IMR-90 (cell line): ENCODE results near the gene CACNA2D3. TPM values are rescaled to one million over a fixed set of nuclear protein-coding genes. Genes with fewer than 3 reads are reported as not detected.

Experiments used
- ATAC-seq: fragments of 200-7000 bp; cut with Tn5 transposase; 2 replicates; pipeline ENCODE4 v1.9.1; 2020; ENCODE audit warnings: low read depth, mild to moderate bottlenecking, moderate library complexity
- BruUV-seq: library from RNA; stranded (reverse); fragments of 400-500 nt; replicated peaks from 2 replicates; lab custom pipeline; 2021; lab: Mats Ljungman, UMichigan
- CTCF ChIA-PET: fragments of 300-600 bp; formaldehyde crosslinking; extraction: SDS; loops from one replicate; lab custom pipeline; 2021; ENCODE audit warnings: antibody characterized with exemption; lab: Yijun Ruan, JAX
- POLR2A ChIA-PET: fragments of 300-600 bp; sonication (Branson Sonifier 250); formaldehyde crosslinking; loops from one replicate; lab custom pipeline; 2022; ENCODE audit warnings: antibody characterized with exemption; ENCODE audit not compliant: unreplicated experiment; lab: Charles Lee
- DNase-seq: peaks from one replicate; pipeline ENCODE4 v3.0.0; 2013
- H2AFZ ChIP-seq: replicated peaks from 2 replicates; pipeline ENCODE3; 2013; ENCODE audit warnings: low read length, mild to moderate bottlenecking; ENCODE audit not compliant: poor library complexity
- H2AK5ac ChIP-seq: 2 replicates; pipeline ENCODE4 v1.6.1; 2013; ENCODE audit warnings: low read depth, low read length, inconsistent platforms
- H2AK9ac ChIP-seq: replicated peaks from 2 replicates; pipeline ENCODE3; 2013; ENCODE audit warnings: mild to moderate bottlenecking, low read depth, low read length, moderate library complexity; ENCODE audit not compliant: poor library complexity
- H2BK120ac ChIP-seq: 2 replicates; pipeline ENCODE4 v1.6.1; 2013; ENCODE audit warnings: low read depth, low read length, inconsistent platforms
- H2BK15ac ChIP-seq: 3 replicates; pipeline ENCODE4 v1.6.1; 2013; ENCODE audit warnings: low read depth, low read length, inconsistent platforms
- H2BK20ac ChIP-seq: 2 replicates; pipeline ENCODE4 v1.6.1; 2013; ENCODE audit warnings: low read depth, mild to moderate bottlenecking, inconsistent platforms, low read length, moderate library complexity
- H2BK5ac ChIP-seq: 2 replicates; pipeline ENCODE4 v1.6.1; 2013; ENCODE audit warnings: mild to moderate bottlenecking, low read depth, low read length, inconsistent platforms; ENCODE audit not compliant: poor library complexity, severe bottlenecking
- H3K14ac ChIP-seq: replicated peaks from 2 replicates; pipeline ENCODE4 v1.6.1; 2013; ENCODE audit warnings: low read depth, low read length, inconsistent platforms
- H3K18ac ChIP-seq: 2 replicates; pipeline ENCODE4 v1.6.1; 2013; ENCODE audit warnings: low read depth, low read length, control low read depth
- H3K23ac ChIP-seq: 2 replicates; pipeline ENCODE4 v1.6.1; 2013; ENCODE audit warnings: low read depth, low read length, inconsistent platforms
- H3K27ac ChIP-seq: 2 replicates; pipeline ENCODE4 v1.5.1; 2013; ENCODE audit warnings: mild to moderate bottlenecking, control low read depth, low read length; ENCODE audit not compliant: insufficient read depth
- H3K27me3 ChIP-seq: 2 replicates; pipeline ENCODE4 v1.6.1; 2013; ENCODE audit warnings: low read length; ENCODE audit not compliant: control insufficient read depth, insufficient read depth
- H3K36me3 ChIP-seq: 2 replicates; pipeline ENCODE4 v1.6.1; 2013; ENCODE audit warnings: low read length, mixed read lengths; ENCODE audit not compliant: control insufficient read depth, insufficient read depth
- H3K4ac ChIP-seq: 2 replicates; pipeline ENCODE4 v1.6.1; 2013; ENCODE audit warnings: low read depth, low read length, inconsistent platforms
- H3K4me1 ChIP-seq: 2 replicates; pipeline ENCODE4 v1.6.1; 2013; ENCODE audit warnings: low read length, mixed read lengths; ENCODE audit not compliant: control insufficient read depth, insufficient read depth
- H3K4me2 ChIP-seq: 2 replicates; pipeline ENCODE4 v1.6.1; 2013; ENCODE audit warnings: low read depth, mild to moderate bottlenecking, control low read depth, low read length, moderate library complexity
- H3K4me3 ChIP-seq: 2 replicates; pipeline ENCODE4 v1.5.1; 2013; ENCODE audit warnings: low read depth, mild to moderate bottlenecking, control low read depth, low read length, moderate library complexity; ENCODE audit not compliant: insufficient read depth
- H3K56ac ChIP-seq: 2 replicates; pipeline ENCODE4 v1.6.1; 2013; ENCODE audit warnings: low read length, inconsistent platforms; ENCODE audit not compliant: insufficient read depth; ENCODE audit errors: extremely low read depth
- H3K79me1 ChIP-seq, 2 experiments: 2 replicates each; pipeline ENCODE4 v1.6.1; 2013; ENCODE audit warnings: low read length in 2 of 2, inconsistent platforms in 1 of 2, low read depth in 1 of 2
- H3K9ac ChIP-seq: 2 replicates; pipeline ENCODE4 v1.6.1; 2013; ENCODE audit warnings: low read depth, low read length, control low read depth
- H3K9me1 ChIP-seq: 2 replicates; pipeline ENCODE4 v1.6.1; 2013; ENCODE audit warnings: low read length, inconsistent platforms; ENCODE audit not compliant: insufficient read depth
- H3K9me3 ChIP-seq: 2 replicates; pipeline ENCODE4 v1.6.1; 2013; ENCODE audit warnings: low read length; ENCODE audit not compliant: control insufficient read depth, insufficient read depth
- H4K20me1 ChIP-seq: 2 replicates; pipeline ENCODE4 v1.6.1; 2013; ENCODE audit warnings: low read length, inconsistent platforms; ENCODE audit not compliant: insufficient read depth
- H4K5ac ChIP-seq: 2 replicates; pipeline ENCODE4 v1.6.1; 2013; ENCODE audit warnings: mild to moderate bottlenecking, low read depth, low read length, control low read depth
- H4K8ac ChIP-seq, 2 experiments: 2 replicates each; pipeline ENCODE4 v1.6.1; 2013; ENCODE audit warnings: low read depth in 2 of 2, low read length in 2 of 2, control low read depth in 1 of 2, inconsistent platforms in 1 of 2
- H4K91ac ChIP-seq: 2 replicates; pipeline ENCODE4 v1.6.1; 2013; ENCODE audit warnings: low read depth, low read length, inconsistent platforms; ENCODE audit not compliant: insufficient read depth
- CTCF ChIP-seq: conservative IDR thresholded peaks from 2 replicates; pipeline ENCODE4 v1.5.1; 2012; ENCODE audit warnings: mild to moderate bottlenecking, low read depth, low read length, improper control_type of control experiment
- POLR2A ChIP-seq: IDR thresholded peaks from 2 replicates; pipeline ENCODE4 v1.6.1; 2012; ENCODE audit warnings: mild to moderate bottlenecking, low read depth, low read length
- WGBS, 2 experiments: methylation state at CpG; one replicate each; pipeline versions ENCODE4 v1.1.5 to v1.1.7; 2013; ENCODE audit warnings: missing lambda C conversion rate in 2 of 2; ENCODE audit not compliant: insufficient read length in 1 of 2; ENCODE audit errors: extremely low coverage in 2 of 2; 5-methylcytosine and 5-hydroxymethylcytosine counted together
- dilution Hi-C: fragments of 300-500 bp; cut with HindIII; formaldehyde crosslinking; loops from one replicate; pipeline ENCODE4 v1.14.3; 2018; ENCODE audit warnings: low sequenced_read_pairs; ENCODE audit not compliant: unreplicated experiment
- in situ Hi-C: fragments of 300-500 bp; cut with MboI; formaldehyde crosslinking; loops from 3 replicates; pipeline ENCODE4 v1.14.3; 2019; ENCODE audit warnings: low sequenced_read_pairs, inconsistent platforms, mixed read lengths
- intact Hi-C: fragments of 100-400 bp; cut with micrococcal nuclease; formaldehyde crosslinking; loops from 2 replicates; pipeline ENCODE4 v1.10.0; 2022
- polyA plus RNA-seq, 3 experiments: library from polyadenylated mRNA; depleted of rRNA; stranded (reverse); fragments of >200 nt; gene quantifications; 2 replicates each; pipeline ENCODE4 v1.2.3, GENCODE V29; 2012; ENCODE audit warnings: low replicate concordance in 1 of 3
- total RNA-seq: library from RNA; depleted of rRNA; stranded (reverse); fragments of >200 nt; gene quantifications from 2 replicates; pipeline ENCODE4 v1.2.3, GENCODE V29; 2012

CACNA2D3 gene
- total and polyA plus RNA-seq, 2 of the 4 experiments (the other 2 are of a cell fraction), result 0.36 to 0.41 TPM

- H4K20me1 ChIP-seq, result no peaks in the 10 kb centered on the region
- H3K27me3 ChIP-seq, result no peaks in the 10 kb centered on the region
- WGBS, 2 experiments, result no CpG with 5 or more reads among the region's 2 CpGs
- H3K9ac ChIP-seq, result no peak overlapping the region
- no peak overlapping the region for H4K5ac ChIP-seq
- no peak overlapping the region for H4K8ac ChIP-seq
- no peak overlapping the region for H2BK15ac ChIP-seq
- ChIA-PET CTCF (no interaction called here), POLR2A (no interaction called here)
- no peak overlapping the region for H2BK120ac ChIP-seq
- no peak overlapping the region for H3K23ac ChIP-seq
- H3K4me2 ChIP-seq, result no peak overlapping the region
- no peaks in the 10 kb centered on the region for H3K4me1 ChIP-seq
- TF ChIP-seq CTCF (no peak), POLR2A (no peak)
- no peak overlapping the region for H3K18ac ChIP-seq
- no peak overlapping the region for H3K56ac ChIP-seq
- no peaks in the 10 kb centered on the region for H3K9me1 ChIP-seq
- no peaks in the 10 kb centered on the region for H3K79me1 ChIP-seq
- DNase-seq, result no peak
- H2AFZ ChIP-seq, result no peak overlapping the region
- no TSS peak for BruUV-seq
- no peak overlapping the region for H2AK5ac ChIP-seq
- no peak overlapping the region for H3K4ac ChIP-seq
- no peaks in the 10 kb centered on the region for H3K9me3 ChIP-seq
- H3K36me3 ChIP-seq, result no peaks in the 10 kb centered on the region
- H3K27ac ChIP-seq, result no peak overlapping the region
- in situ Hi-C loops (no loop called here), dilution Hi-C loops (no loop called here), intact Hi-C loops (no loop called here)
- no peak for ATAC-seq
- no peak overlapping the region for H2BK5ac ChIP-seq
- no peak overlapping the region for H2BK20ac ChIP-seq
- no peak overlapping the region for H3K14ac ChIP-seq
- no peak overlapping the region for H4K91ac ChIP-seq
- H3K4me3 ChIP-seq, result no peak overlapping the region
- no peak overlapping the region for H2AK9ac ChIP-seq
Observed at GRCh38 chr3:54591157-54591556, 468.8 kb downstream of the CACNA2D3 start.
